ENCODE measurements around the gene PUS7. TPM values are rescaled to one million over a fixed set of nuclear protein-coding genes. Genes with fewer than 3 reads are reported as not detected.
"Not testable (repeated sequence)": the region's sequence is repeated elsewhere in the genome, so short reads cannot be mapped to it uniquely, and the experiment has no call there.

Gene PUS7
- total RNA-seq, 4 donors from 2014 or later: 14.1 to 20.6 (median 16.3) TPM

GRCh38 chr7:105450177-105450861 lies 71.8 kb downstream of the PUS7 start:
- no peak overlapping the region for H3K4me3 ChIP-seq (ENCODE audit: low read depth, poor library complexity, severe bottlenecking)
- no peak for DNase-seq (ENCODE audit: low spot score in 2 of 2)
- intact Hi-C loops (cut with DNase I; ENCODE audit: low total_unique reads): no loop called here
- 92 to 95% methylated on average over 8 of the region's 8 CpGs for WGBS, 2 donors
- TF ChIP-seq CTCF (IDR thresholded peaks at IDR 0.05) (no peak), POLR2A (IDR thresholded peaks at IDR 0.05) (no peak)

- intact Hi-C loops (cut with DNase I; ENCODE audit: low total_unique reads): no loop called here
- 80 to 85% methylated on average over 8 of the region's 8 CpGs for WGBS, 2 donors
- DNase-seq (ENCODE audit: low spot score in 2 of 2): no peak
- no peak for TF ChIP-seq CTCF (IDR thresholded peaks at IDR 0.05)
- H3K4me3 ChIP-seq (ENCODE audit: low read depth, poor library complexity, severe bottlenecking): no peak overlapping the region
Observed at GRCh38 chr7:105448181-105448580, 73.9 kb downstream of the PUS7 start.

- TF ChIP-seq POLR2A (IDR thresholded peaks at IDR 0.05) (no peak), CTCF (IDR thresholded peaks at IDR 0.05) (no peak)
- WGBS, 2 donors: 84 to 85% methylated on average over 4 of the region's 4 CpGs
- no peak overlapping the region for H3K4me3 ChIP-seq (ENCODE audit: low read depth, poor library complexity, severe bottlenecking)
- intact Hi-C loops (cut with DNase I; ENCODE audit: low total_unique reads): no loop called here
- no peak for DNase-seq (ENCODE audit: low spot score in 2 of 2)
Observed at GRCh38 chr7:105444342-105444987, 77.6 kb downstream of the PUS7 start.

GRCh38 chr7:105442214-105442613 lies 79.9 kb downstream of the PUS7 start:
- DNase-seq (ENCODE audit: low spot score in 2 of 2); intact Hi-C loops (cut with DNase I; ENCODE audit: low total_unique reads); H3K4me3 ChIP-seq (ENCODE audit: low read depth, poor library complexity, severe bottlenecking): not testable (repeated sequence)
- 94 to 96% methylated on average over 9 of the region's 9 CpGs for WGBS, 2 donors

GRCh38 chr7:105439174-105439893 lies 82.7 kb downstream of the PUS7 start:
- DNase-seq (ENCODE audit: low spot score in 2 of 2): peak in 1 of 2 donors; percentile 7
- 55 to 57% methylated on average over 9 of the region's 9 CpGs for WGBS, 2 donors
- intact Hi-C loops (cut with DNase I; ENCODE audit: low total_unique reads): no loop called here
- no peak overlapping the region for H3K4me3 ChIP-seq (ENCODE audit: low read depth, poor library complexity, severe bottlenecking)
- TF ChIP-seq POLR2A (IDR thresholded peaks at IDR 0.05) (no peak), CTCF (IDR thresholded peaks at IDR 0.05) (no peak)

- TF ChIP-seq POLR2A (IDR thresholded peaks at IDR 0.05): no peak
- TF ChIP-seq CTCF (IDR thresholded peaks at IDR 0.05): no peak
- WGBS, 2 donors: 72 to 77% methylated on average over 5 of the region's 5 CpGs
- no peak overlapping the region for H3K4me3 ChIP-seq (ENCODE audit: low read depth, poor library complexity, severe bottlenecking)
- intact Hi-C loops (cut with DNase I; ENCODE audit: low total_unique reads): no loop called here
- DNase-seq (ENCODE audit: low spot score in 2 of 2): no peak
Observed at GRCh38 chr7:105438847-105439173, 83.3 kb downstream of the PUS7 start.
